NCI-H1092 (cell line): ENCODE data around the gene CLDN25.

Source experiments
- DNase-seq: peaks from one replicate; lab custom pipeline; 2025; lab: John Stamatoyannopoulos, UW

The CLDN25 gene

DNA sequence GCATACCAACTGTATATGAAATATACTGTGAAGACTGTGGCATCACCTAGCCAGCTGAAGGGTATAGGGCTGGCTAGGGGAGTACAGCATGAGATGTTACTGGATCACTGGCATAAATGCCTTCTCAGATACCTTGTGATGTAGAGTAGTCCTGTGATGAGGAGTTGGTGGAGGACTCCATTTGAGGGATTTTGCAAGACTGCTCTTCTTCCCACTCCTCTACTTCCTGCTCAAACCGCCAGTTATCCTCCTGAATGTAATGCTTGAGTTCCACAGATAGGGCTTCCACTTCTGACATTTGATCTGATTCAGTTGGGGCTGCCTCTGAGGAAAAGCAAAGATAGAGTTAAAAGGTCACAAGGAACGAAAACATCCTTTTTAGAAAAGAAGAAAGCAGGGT is 29.3 kb downstream of the CLDN25 start:
- no peak for DNase-seq

DNA sequence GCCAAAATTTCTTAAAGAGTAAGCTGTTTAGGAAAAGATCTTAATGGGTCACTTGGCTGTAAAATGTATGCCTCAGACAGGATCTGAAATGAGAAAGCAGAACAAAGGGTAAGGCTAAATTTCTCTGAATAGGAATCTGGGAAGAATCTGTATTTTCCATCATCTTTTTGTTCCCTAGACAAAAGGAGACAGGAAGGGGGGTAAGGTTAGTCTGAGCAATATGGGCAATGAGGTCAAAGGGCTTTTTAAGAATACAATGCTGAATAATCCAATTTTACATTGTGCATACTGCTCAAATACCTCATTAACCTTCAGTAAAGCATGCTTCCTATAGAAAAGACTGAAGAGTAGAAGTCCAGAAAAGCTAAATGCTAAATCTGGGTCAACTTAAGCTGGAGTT is 34.6 kb downstream of the CLDN25 start:
- DNase-seq = no peak

DNA sequence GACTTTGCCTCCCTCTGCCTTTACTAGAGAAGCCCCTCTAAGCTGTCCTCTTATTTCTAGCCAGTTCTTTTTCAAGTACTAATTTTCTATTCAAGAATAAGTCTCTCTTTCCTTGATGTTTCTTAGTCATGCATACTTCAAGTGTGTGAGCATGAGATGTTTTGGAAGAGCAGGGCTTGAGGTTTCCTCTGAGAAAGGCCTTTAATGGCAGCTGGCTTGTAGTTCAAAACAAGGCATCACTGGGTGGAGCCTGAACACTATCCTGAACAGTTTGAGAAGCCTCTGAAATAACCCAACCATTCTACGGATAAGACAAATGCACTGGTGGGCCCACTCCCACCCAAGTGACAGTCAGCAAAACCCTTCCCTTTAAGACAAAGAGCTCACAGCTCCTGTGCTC is 37.6 kb downstream of the CLDN25 start:
- DNase-seq = no peak

DNA sequence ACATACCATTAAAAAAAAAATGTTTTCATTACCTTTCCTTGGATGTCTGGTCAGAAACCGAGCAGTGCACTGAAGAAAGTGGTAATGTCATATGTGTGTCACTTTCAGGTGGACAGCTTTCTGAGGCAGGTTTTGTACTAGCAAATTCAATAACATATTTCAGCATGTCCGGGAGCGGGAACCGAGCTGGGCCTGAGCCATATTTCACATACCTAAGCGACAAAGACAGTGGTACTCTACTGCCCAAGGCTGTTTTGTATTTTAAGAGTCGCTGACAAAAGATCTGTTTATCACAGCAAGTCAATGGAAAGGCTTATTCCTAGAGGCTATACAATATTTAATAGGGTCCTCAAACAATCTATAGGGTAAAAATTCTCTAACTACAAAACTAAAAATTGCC is 38.0 kb downstream of the CLDN25 start:
- no peak for DNase-seq

DNA sequence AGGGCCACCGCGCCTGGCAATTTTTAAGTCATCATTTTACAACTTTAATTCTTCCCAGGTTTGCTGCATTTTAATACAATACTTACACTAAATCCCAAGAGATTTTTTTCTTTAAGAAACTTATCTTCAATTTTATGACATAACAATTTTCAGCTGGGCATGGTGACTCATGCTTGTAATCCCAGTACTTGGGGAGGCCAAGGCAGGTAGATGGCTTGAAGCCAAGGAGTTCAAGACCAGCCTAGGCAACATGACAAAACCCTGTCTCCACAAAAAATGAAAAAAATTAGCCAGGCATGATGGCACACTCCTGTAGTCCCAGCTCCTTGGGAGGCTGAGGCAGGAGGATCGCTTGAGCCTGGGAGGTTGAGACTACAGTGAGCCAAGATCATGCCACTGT is 38.8 kb downstream of the CLDN25 start:
- no peak for DNase-seq

DNA sequence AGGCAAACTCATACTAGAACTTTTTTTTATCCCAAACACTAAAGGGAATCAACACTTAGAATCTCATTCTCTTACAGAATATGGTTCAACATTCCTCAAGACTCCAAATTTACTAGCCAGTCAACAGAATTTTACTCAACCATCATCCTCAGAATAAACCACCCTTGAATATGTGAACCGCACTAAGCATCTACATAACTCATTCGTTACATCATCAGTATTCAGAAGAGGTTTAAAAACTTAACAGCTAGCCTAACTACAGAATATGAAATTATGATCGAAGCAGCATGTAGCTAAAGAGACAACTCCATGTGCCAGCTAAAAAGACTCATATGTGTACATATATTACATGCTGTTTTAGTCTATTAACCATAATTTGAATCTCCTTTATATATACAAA is 47.9 kb downstream of the CLDN25 start:
- DNase-seq = no peak

DNA sequence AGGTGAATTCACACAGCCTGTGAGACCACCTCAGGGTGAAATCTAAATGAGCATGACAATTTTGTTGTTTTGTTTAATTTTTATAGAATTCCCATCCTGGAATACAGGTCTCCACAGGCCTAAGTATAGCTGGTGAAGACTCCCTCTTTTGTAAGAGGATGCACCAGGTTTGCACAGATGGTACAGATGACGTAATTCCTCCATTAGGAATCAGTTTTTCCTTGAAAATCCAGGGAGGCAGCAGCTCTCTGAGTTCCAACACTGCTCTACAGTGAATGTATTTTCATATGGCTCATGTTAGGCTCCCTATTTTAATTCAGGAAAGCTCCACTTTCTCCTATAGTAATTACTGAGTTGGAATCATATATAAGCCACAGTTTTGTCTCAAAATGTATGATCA is 48.6 kb downstream of the CLDN25 start:
- DNase-seq = no peak

DNA sequence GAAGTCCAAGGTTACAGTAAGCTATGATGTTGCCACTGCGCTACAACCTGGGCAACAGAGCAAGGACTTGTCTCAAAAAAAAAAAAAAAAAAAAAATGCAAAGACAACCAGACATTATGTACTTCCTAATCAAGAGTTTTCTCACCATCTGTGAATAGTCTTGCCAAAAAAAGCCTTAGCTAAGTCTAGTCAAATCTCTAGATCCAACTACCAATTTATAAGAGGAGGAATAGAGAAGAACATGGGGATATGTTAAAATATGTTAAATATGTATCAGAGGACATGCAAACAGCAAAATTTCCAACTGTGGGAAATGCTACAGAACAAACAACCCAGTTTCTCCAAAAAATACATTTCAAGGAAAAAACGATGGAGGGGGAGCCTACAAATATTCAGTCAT is 50.2 kb downstream of the CLDN25 start:
- DNase-seq = no peak
